ENCODE data around the gene ZNF821.

DNA sequence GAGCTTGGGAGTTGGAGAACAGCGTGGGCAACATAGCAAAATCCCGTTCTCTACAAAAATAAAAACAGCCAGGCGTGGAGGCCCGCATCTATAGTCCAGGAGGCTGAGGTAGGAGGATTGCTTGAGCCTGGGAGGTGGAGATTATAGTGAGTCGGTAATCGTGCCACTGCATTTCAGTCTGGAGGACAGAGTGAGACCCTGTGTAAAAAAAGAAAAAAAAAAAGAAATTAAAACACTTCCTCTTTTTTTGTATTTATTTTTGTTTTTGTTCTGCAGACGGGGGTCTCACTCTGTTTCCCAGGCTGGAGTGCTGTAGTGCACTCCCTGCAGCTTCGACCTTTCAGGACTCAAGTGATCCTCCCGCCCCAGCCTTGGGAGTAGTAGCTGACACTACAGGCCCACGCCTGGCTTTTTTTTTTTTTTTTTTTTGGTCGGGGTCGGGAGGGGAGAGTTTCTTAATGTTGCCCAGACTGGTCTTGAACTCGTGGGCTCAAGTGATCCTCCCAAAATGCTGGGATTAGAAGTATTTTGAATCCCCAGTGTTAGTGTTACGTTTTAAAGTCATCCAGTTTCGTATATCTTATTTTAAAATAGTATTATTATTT, 12.9 kb upstream of the ZNF821 start:
- no peak for TF ChIP-seq SIN3A (conservative IDR thresholded peaks at IDR 0.05 in 1 of 2, IDR thresholded peaks at IDR 0.05 in 1 of 2; ENCODE audit: low read depth in 1 of 2, low read length in 2 of 2)
- TF ChIP-seq, protein P1, sequence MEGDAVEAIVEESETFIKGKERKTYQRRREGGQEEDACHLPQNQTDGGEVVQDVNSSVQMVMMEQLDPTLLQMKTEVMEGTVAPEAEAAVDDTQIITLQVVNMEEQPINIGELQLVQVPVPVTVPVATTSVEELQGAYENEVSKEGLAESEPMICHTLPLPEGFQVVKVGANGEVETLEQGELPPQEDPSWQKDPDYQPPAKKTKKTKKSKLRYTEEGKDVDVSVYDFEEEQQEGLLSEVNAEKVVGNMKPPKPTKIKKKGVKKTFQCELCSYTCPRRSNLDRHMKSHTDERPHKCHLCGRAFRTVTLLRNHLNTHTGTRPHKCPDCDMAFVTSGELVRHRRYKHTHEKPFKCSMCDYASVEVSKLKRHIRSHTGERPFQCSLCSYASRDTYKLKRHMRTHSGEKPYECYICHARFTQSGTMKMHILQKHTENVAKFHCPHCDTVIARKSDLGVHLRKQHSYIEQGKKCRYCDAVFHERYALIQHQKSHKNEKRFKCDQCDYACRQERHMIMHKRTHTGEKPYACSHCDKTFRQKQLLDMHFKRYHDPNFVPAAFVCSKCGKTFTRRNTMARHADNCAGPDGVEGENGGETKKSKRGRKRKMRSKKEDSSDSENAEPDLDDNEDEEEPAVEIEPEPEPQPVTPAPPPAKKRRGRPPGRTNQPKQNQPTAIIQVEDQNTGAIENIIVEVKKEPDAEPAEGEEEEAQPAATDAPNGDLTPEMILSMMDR (IDR thresholded peaks at IDR 0.05; ENCODE audit: control extremely low read depth in 1 of 3, insufficient read depth in 1 of 3, low read depth in 1 of 3, low read length in 3 of 3) = no peak
- TF ChIP-seq BACH1 (IDR thresholded peaks at IDR 0.05; ENCODE audit: low read length) = no peak
- TF ChIP-seq TAF1 (IDR thresholded peaks at IDR 0.05; ENCODE audit: low read depth, low read length) = no peak
- no peak for TF ChIP-seq EP300 (IDR thresholded peaks at IDR 0.05; ENCODE audit: borderline replicate concordance in 1 of 2, low read depth in 2 of 2, low read length in 2 of 2)
- TF ChIP-seq TBP (IDR thresholded peaks at IDR 0.05; ENCODE audit: low read depth, low read length) = no peak
- no peak for TF ChIP-seq POLR2A (IDR thresholded peaks at IDR 0.05; ENCODE audit: control extremely low read depth in 1 of 2, low read depth in 2 of 2, low read length in 2 of 2)
